ENCODE measurements around the gene ARL4D. TPM values are rescaled to one million over a fixed set of nuclear protein-coding genes. Genes with fewer than 3 reads are reported as not detected.

Gene ARL4D
- total RNA-seq, 1 experiment from 2014 or later = 11.5 TPM

DNA sequence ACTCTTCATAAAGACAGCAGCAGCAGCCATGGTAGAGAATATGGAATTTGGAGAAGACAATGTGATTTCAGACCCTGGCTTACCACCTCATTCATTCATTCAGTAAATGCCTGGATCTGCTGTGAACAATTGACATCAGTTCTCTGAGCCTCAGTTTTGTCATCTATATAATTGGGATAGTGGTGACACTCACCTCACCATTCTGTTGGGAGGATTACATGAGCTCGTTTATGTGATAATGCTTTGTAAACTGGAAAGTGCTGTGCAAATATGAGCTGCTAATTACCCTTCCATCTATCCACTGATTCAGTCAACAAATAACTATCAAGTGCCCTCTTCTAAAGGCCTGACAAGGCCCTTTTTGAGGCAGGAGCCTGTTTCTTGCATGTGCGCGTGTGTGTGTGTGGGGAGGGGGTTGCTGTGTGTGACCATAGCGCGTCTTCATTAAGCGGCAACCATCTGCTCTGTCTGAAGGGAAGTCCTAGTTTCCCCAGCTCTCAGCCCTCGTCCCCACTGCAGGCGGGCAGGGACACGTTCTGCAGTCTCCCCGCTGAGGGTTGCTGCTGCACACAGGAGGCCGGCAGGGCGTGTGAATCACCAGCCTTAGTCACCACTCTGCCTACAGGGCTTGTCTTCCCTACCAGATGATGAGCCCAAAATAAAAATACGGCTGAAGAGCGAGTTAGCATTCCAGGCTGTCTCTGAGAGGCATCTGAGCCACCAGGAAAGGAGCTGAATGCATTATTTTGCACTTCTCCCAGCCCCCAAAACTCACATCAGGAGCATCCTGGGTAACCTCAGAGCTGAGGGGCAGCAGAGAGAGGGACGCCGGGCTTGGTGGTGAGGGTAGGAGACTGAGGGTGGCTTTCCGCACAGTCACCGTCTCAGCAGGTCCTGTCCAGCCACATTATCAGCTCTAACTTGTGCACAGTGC lies 19.9 kb downstream of the ARL4D start:
- peak overlapping the region; percentile 73 for H3K4me2 ChIP-seq (ENCODE audit: low read length)
- no peaks in the 10 kb centered on the region for H3K79me2 ChIP-seq (ENCODE audit: insufficient read depth, low read length)
- peak overlapping the region; percentile 19; the same call in 1 of the 2 replicates for H3K9ac ChIP-seq (ENCODE audit: low read length)
- DNase-seq (ENCODE audit: low read depth, low spot score) (peak; percentile 55), ATAC-seq (peak; percentile 99)
- BruUV-seq (replicated peaks) = no TSS peak
- peak overlapping the region in 1 of 2 experiments; percentile 33; a peak in 1 of 4 replicates for H3K4me3 ChIP-seq (replicated peaks in 1 of 2; ENCODE audit: low read depth in 1 of 2, low read length in 2 of 2)
- intact Hi-C loops (cut with micrococcal nuclease) = no loop called here
- POLR2A ChIA-PET = interaction anchor here (0.9 to 3.1 kb wide), 4 partner anchors 15 to 49 kb away, joined by 3 to 8 read pairs (median 3); partner anchors contain the start of gene ARL4D
- H2AFZ ChIP-seq (ENCODE audit: low read depth, low read length, poor library complexity, severe bottlenecking) = peak overlapping the region; percentile 68
- no peaks in the 10 kb centered on the region for H4K20me1 ChIP-seq (ENCODE audit: insufficient read depth)
- H3K4me1 ChIP-seq (ENCODE audit: control insufficient read depth in 1 of 2, insufficient read depth in 2 of 2, low read length in 2 of 2) = peaks cover 6 to 27% of the 10 kb centered on the region in 2 experiments
- H3K9me2 ChIP-seq (ENCODE audit: insufficient read depth) = no peaks in the 10 kb centered on the region
- CTCF ChIA-PET = interaction anchor here (0.9 to 2.0 kb wide), 2 partner anchors 11 to 24 kb away, joined by 3 to 5 read pairs; no protein-coding TSS in a partner anchor
- no peaks in the 10 kb centered on the region for H3K27me3 ChIP-seq (ENCODE audit: insufficient read depth, low read length)
- peak overlapping the region; percentile 39 for H3K27ac ChIP-seq (ENCODE audit: low read depth, low read length)
- RAD21 ChIA-PET (ENCODE audit: low non-redundant PET in 1 of 2, low total read pairs in 2 of 2, uncharacterized antibody in 2 of 2, unreplicated experiment in 2 of 2) = no interaction called here
- H3K36me3 ChIP-seq (ENCODE audit: control insufficient read depth in 1 of 2, insufficient read depth in 2 of 2, low read length in 2 of 2) = no peaks in the 10 kb centered on the region
- no peaks in the 10 kb centered on the region for H3K9me3 ChIP-seq (ENCODE audit: control insufficient read depth in 1 of 2, insufficient read depth in 1 of 2, low read depth in 1 of 2, low read length in 2 of 2)
- TF ChIP-seq SP1 (IDR thresholded peaks at IDR 0.05; ENCODE audit: low read depth) (peak; percentile 56; the same call in 1 of the 2 replicates), ELF1 (IDR thresholded peaks at IDR 0.05; ENCODE audit: borderline replicate concordance, low read depth) (no peak), FOSL1 (IDR thresholded peaks at IDR 0.05; ENCODE audit: low read depth) (peak; percentile 87), SIN3A (IDR thresholded peaks at IDR 0.05; ENCODE audit: low read depth) (no peak), EGR1 (IDR thresholded peaks at IDR 0.05; ENCODE audit: low read depth) (no peak), EZH2phosphoT487 (IDR thresholded peaks at IDR 0.05; ENCODE audit: borderline replicate concordance) (no peak), CBX3 (IDR thresholded peaks at IDR 0.05; ENCODE audit: low read depth) (peak; percentile 97), POLR2A (IDR thresholded peaks at IDR 0.05; ENCODE audit: borderline replicate concordance, extremely low read depth, insufficient read depth, insufficient read length) (no peak), TCF7L2 (IDR thresholded peaks at IDR 0.05; ENCODE audit: borderline replicate concordance, extremely low read depth, insufficient read depth, insufficient read length) (no peak), YY1 (IDR thresholded peaks at IDR 0.05; ENCODE audit: extremely low read depth, insufficient replicate concordance, low read depth, low read length) (no peak), EZH2 (IDR thresholded peaks at IDR 0.05) (no peak), RAD21 (IDR thresholded peaks at IDR 0.05; ENCODE audit: low read depth) (peak; percentile 24; the same call in 1 of the 2 replicates), JUND (IDR thresholded peaks at IDR 0.05) (peak; percentile 81), ZFX (IDR thresholded peaks at IDR 0.05) (0 out of 2 replicates have a peak, but pooled peaks have one; percentile 29), POLR2AphosphoS5 (IDR thresholded peaks at IDR 0.05; ENCODE audit: low read depth, low read length) (no peak), ZNF274 (IDR thresholded peaks at IDR 0.05; ENCODE audit: low read depth, low read length) (no peak), CEBPB (IDR thresholded peaks at IDR 0.05; ENCODE audit: low read depth) (no peak), SRF (IDR thresholded peaks at IDR 0.05; ENCODE audit: low read depth) (no peak)
- TF ChIP-seq, protein P1, sequence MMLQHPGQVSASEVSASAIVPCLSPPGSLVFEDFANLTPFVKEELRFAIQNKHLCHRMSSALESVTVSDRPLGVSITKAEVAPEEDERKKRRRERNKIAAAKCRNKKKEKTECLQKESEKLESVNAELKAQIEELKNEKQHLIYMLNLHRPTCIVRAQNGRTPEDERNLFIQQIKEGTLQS (IDR thresholded peaks at IDR 0.05) = no peak
- TF ChIP-seq, protein P2, sequence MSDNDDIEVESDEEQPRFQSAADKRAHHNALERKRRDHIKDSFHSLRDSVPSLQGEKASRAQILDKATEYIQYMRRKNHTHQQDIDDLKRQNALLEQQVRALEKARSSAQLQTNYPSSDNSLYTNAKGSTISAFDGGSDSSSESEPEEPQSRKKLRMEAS (IDR thresholded peaks at IDR 0.05) = peak; percentile 96
- TF ChIP-seq, protein P3, sequence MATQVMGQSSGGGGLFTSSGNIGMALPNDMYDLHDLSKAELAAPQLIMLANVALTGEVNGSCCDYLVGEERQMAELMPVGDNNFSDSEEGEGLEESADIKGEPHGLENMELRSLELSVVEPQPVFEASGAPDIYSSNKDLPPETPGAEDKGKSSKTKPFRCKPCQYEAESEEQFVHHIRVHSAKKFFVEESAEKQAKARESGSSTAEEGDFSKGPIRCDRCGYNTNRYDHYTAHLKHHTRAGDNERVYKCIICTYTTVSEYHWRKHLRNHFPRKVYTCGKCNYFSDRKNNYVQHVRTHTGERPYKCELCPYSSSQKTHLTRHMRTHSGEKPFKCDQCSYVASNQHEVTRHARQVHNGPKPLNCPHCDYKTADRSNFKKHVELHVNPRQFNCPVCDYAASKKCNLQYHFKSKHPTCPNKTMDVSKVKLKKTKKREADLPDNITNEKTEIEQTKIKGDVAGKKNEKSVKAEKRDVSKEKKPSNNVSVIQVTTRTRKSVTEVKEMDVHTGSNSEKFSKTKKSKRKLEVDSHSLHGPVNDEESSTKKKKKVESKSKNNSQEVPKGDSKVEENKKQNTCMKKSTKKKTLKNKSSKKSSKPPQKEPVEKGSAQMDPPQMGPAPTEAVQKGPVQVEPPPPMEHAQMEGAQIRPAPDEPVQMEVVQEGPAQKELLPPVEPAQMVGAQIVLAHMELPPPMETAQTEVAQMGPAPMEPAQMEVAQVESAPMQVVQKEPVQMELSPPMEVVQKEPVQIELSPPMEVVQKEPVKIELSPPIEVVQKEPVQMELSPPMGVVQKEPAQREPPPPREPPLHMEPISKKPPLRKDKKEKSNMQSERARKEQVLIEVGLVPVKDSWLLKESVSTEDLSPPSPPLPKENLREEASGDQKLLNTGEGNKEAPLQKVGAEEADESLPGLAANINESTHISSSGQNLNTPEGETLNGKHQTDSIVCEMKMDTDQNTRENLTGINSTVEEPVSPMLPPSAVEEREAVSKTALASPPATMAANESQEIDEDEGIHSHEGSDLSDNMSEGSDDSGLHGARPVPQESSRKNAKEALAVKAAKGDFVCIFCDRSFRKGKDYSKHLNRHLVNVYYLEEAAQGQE (IDR thresholded peaks at IDR 0.05; ENCODE audit: low read depth) = no peak
- TF ChIP-seq, protein P4, sequence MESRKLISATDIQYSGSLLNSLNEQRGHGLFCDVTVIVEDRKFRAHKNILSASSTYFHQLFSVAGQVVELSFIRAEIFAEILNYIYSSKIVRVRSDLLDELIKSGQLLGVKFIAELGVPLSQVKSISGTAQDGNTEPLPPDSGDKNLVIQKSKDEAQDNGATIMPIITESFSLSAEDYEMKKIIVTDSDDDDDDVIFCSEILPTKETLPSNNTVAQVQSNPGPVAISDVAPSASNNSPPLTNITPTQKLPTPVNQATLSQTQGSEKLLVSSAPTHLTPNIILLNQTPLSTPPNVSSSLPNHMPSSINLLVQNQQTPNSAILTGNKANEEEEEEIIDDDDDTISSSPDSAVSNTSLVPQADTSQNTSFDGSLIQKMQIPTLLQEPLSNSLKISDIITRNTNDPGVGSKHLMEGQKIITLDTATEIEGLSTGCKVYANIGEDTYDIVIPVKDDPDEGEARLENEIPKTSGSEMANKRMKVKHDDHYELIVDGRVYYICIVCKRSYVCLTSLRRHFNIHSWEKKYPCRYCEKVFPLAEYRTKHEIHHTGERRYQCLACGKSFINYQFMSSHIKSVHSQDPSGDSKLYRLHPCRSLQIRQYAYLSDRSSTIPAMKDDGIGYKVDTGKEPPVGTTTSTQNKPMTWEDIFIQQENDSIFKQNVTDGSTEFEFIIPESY (IDR thresholded peaks at IDR 0.05; ENCODE audit: extremely low read depth, insufficient replicate concordance, low read length) = no peak

Data from HCT116 (cell line).